Activated CD4-positive, CD25-positive, alpha-beta regulatory T cell treated with anti-CD3 and anti-CD28 coated beads, Interleukin-2, amount 50 U/mL, for 24 hours (primary cell): ENCODE data around the gene CYSRT1.

Experiments used
- ATAC-seq, 2 donors: fragments of 150-1000 bp; cut with Tn5 transposase; one replicate each; pipeline ENCODE4 v1.10.0; 2021; ENCODE audit warnings: mild to moderate bottlenecking in 1 of 2, moderate library complexity in 1 of 2

CYSRT1 gene

GRCh38 chr9:137213160-137214060, 11.6 kb upstream of the CYSRT1 start:
- no peak for ATAC-seq

DNA sequence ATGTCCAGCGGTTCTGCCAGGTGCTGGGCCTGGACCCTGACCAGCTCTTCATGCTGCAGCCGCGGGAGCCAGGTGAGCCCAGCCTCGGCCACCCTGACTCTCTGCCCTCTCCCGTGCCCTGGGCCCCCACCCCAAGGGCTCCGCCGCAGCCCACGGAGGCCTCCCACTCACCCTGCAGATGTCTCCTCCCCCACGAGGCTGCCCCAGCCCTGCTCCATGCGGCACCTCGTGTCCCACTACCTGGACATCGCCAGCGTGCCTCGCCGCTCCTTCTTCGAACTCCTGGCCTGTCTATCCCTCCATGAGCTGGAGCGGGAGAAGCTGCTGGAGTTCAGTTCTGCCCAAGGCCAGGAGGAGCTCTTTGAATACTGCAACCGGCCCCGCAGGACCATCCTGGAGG, 10.4 kb upstream of the CYSRT1 start:
- ATAC-seq, result no peak

DNA sequence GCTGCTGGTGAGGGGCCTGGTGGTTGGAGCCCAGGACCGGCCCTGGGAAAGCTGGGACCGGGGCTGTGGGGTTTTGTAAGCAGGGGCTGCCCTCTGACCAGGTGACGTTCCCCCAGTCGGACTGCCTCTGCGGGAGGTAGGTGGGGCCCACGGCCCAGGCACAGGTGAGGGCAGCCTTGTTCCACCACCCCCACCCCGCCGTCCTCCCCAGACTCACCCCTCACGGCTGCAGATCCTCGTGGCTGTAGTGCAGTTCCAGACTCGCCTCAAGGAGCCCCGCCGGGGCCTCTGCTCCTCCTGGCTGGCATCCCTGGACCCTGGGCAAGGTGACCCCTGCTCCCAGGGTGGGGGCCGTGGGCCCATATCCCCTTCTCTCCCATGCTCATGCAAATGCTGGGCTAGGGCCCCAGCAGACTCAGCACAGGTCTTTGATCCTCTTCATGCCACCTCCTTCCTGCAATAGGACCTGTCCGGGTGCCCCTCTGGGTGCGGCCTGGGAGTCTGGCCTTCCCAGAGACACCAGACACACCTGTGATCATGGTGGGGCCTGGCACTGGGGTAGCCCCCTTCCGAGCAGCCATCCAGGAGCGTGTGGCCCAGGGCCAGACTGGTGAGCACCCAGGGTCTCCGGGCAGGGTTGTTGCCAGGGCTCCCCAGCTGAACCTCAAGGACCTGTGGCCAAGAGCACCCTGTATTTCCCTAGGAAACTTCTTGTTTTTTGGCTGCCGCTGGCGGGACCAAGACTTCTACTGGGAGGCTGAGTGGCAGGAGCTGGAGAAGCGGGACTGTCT, 9.6 kb upstream of the CYSRT1 start:
- ATAC-seq, result no peak

DNA sequence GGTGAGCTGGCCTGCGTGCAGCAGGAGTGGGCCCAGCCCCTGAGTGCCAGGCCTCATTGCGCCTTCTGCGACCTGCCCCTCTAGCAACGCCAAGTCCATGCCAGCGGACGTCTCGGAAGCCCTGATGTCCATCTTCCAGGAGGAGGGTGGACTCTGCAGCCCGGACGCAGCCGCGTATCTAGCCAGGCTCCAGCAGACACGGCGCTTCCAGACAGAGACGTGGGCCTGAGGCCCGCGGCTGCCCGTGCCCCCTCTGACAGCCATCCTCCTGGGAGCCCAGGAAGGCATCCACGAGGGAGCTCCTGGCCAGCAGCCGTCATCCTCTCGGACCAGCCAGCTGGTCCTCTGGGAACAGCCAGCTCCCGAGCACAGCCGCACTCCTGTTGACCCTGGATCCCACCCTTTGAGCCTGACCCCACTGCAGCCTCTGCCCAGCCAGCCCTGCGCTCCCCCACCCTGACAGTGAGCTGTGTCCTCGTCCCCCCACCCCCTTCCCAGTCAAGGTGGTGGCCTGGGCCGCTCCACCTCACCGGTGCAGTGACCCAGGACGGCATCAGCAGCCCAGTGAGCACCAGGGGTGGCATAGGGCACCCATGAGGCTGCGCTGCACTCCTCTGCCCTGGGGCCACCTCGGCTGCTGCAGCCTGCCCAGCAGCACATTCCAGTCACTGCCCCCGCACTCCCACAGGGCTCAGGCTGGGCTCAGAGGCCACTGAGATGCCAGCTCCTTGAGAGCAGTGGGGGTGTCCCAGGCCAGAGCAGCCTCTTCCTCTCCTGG, 8.6 kb upstream of the CYSRT1 start:
- no peak for ATAC-seq

DNA sequence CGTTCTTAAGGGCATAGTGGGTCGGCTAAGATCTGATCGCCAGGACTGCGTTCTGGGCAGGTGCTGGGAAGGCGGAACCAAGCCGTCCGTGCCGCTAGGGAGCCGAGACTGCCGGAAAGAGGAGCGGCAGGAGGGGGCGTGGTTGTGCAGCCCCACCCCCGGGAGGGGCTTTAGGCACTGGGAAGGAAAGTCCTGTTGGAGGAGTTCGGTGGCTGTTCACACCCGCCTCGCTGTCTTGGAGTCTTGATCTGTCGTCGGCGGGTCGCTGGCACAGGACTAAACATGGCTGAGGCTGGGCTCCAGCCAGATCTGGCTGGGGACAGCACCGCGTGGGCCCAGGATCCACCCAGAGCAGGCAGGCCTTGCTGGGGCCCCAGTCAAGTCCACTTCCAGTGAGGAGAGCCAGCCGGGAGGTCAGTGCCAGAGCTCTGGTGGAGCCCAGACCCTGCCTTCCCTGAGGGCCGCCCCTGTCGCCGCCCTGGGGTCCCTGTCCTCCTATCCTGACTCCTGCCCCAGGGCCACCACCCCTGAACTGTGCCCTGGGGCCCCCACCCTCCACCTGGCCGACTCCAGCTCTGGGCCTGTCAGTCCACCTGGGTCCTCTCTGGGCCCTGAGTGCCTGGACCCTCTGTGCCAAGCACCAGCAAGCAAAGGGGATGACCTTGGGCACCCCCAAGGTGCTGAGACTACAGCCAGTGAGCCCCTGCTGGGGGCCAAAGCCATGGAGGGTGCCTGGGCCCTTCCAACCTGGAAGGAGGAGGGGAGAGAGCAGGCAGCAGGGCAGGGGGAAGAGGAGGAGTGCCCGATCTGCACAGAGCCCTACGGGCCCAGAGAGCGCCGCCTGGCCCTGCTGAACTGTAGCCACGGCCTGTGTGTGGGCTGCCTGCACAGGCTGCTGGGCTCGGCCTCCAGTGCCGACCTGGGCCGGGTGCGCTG, 7.4 kb upstream of the CYSRT1 start:
- no peak for ATAC-seq

DNA sequence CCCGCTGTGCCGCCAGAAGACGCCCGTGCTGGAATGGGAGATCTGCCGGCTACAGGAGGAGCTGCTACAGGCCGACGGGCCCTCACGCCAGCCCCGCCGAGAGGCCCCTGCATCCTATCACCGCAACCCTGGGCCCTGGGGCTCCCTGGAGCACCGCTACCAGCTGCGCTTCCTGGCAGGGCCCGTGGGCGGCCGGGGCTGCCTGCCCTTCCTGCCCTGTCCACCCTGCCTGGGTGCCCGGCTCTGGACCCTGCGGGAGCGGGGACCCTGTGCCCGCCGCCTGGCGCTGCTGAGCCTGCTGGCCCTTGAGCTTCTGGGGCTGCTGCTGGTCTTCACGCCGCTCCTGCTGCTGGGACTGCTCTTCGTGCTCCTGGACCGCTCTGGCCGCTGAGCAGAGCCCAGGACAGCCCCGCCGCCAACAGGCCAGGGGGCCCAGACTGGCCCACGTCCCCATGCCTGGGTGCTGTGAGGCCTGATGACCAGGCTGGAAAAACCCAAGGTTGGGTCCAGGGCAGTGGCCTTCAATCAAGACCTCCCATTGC, 6.7 kb upstream of the CYSRT1 start:
- ATAC-seq, result no peak

GRCh38 chr9:137218754-137219271, 6.2 kb upstream of the CYSRT1 start:
- no peak for ATAC-seq

DNA sequence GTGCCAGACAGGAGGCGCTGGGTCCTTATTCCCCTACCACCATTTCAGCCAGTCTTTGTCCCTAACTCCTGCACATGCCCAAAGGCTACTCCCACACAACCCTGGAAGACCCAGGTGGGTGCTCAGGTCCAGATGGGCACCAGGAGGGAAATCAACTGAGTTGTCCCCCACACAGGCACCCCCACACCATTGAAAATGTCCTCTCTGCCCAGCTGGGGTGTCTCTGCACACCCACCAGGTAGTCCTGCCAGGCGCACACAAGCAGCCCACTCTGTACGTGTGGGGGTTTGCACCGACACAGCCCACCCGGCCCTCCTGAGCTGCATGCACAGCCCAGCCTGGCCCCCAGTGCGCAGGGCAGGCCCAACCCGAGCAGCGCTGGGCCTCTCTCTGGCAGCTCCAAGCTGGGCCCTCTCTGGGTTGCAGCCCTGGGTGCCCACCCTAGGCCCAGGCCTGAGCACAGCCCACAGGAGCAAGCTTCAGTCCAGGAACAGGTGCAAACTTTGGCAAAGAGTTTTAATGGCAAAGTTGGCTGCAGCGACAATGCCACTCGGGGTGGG, 5.1 kb upstream of the CYSRT1 start:
- ATAC-seq, result no peak

DNA sequence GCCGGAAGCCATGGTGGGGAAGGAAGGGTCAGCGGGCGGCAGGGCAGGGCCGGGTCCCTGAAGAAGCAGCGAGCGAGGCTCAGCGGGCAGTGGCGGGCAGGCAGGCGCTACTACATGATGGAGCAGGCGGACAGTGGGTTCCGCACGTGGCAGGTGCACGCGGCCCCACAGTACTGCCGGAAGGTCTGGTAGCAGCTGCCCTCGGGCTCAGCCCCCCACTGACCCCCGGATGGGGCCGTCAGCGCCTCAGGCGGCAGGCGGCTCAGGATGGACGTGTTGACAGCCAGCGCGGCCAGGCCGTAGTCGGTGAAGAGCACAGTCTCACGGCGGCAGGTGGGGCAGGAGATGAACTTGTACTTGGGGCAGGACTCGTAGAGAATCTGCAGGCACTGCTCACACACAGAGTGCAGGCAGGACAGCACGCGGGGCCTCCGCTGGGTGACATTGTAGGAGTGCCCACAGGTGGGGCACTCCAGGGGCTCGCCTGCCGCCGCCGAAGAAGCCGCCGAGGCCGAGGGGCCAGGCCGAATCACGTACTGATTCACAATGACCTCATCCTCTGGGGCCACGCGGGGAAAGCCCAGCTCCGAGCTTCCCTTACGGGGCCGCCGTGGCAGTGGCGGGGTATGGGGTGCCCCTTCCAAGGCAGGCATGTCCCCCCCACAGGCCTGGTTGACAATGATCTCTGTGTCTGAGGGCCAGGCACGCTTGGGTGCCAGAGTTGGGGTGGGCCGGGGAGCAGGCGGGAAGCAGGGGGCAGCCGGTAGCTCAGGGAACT, 4.5 kb upstream of the CYSRT1 start:
- ATAC-seq, result no peak

DNA sequence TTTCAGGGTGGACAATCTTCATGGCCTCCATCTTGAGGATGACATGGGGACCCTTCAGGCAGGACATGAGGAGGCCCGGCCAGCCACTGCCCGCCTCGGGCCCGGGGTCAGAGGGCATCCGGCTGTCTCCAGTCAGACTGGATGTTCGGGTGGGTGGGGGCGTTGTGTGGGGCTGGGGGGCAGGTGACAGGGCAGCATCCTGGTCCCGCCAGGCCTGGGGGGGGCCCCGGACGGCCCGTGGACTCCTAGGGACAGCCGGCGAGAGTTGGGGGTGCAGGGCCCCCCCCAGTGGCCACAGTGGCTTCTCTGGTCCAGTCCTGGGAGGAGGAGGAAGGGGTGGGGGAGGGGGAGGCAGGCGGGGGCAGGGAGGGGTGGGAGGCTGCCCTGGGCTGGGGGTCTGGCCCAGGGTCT, 3.9 kb upstream of the CYSRT1 start:
- no peak for ATAC-seq

GRCh38 chr9:137221506-137222111, 3.4 kb upstream of the CYSRT1 start:
- no peak for ATAC-seq

- ATAC-seq, result no peak
These were observed 2.5 kb upstream of the CYSRT1 start, which contains the start of gene RNF208 for GRCh38 chr9:137222190-137223077. TSS of gene RNF208 (minus strand) at chr9:137222240. CDS start at chr9:137221212, 1,028 bp downstream.

DNA sequence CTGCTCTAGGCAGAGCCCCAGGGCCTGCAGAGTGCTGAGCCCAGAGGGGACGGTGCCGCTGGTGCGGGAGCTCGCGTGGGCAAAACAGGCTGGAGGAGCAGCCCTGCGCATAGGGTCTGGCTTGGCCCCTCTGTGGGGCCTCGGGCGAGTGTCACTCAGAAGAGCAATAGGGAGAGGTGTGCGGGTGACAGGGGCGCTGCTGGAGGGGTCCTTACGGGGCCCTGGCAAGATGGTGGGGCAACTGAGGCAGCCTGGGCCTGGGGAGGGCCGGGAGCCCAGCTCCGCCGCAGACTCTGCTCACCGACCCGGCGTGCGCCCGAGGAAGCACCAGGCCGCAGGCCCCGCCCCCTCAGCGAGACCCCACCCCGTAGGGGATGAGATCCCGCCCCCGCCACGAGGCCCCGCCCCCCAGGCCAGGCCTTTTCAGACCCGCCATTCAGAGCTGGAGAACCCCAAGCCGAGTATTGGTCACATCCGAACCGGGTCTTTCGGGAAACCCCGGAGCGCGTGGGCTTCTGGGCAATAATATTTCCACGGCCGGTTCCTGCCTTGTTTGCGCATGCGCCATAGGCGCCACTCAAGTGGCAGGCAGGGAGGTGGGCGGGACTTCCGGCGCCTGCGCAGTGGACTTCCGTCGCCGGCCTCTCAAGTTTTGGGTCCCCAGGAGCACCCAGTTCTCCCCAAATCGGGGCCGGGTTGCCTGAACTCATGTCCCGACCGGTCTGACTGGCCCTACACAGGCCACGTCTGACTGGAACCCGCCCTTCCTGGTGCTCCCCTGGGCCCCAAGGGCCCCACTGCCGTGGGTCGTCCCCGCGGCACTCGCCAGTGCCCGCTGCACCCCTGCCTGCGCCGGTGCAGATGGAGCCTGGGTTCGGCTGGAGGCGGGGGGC, 1.6 kb upstream of the CYSRT1 start:
- peak; percentile 91 for ATAC-seq

DNA sequence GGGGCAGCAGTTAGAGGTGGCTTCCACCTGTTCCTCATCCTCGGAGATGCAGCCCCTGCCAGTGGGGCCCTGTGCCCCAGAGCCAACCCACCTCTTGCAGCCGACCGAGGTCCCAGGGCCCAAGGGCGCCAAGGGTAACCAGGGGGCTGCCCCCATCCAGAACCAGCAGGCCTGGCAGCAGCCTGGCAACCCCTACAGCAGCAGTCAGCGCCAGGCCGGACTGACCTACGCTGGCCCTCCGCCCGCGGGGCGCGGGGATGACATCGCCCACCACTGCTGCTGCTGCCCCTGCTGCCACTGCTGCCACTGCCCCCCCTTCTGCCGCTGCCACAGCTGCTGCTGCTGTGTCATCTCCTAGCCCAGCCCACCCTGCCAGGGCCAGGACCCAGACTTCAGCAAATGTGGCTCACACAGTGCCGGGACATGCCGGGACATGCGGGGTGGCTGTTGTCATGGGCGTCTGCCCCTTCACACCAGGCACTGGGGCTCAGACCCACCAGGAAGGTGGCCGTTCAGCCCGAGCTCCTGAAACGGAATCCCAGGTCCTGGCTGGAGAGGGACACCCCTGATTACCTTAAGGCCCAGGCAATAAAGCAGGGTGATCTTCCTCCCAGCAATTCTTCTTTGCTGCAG, 841 bp downstream of the CYSRT1 start:
- no peak for ATAC-seq

- no peak for ATAC-seq
These were observed 1.5 kb downstream of the CYSRT1 start for GRCh38 chr9:137226338-137227053.
